Ishikawa (cell line): ENCODE results near the gene PARPBP.

Experiments
- CREB1 ChIP-seq: IDR thresholded peaks from 2 replicates; pipeline ENCODE4 v1.6.1; 2012; ENCODE audit warnings: low read depth
- EGR1 ChIP-seq: IDR thresholded peaks from 2 replicates; pipeline ENCODE4 v1.6.1; 2012
- EP300 ChIP-seq: IDR thresholded peaks from 2 replicates; pipeline ENCODE4 v1.6.1; 2012; ENCODE audit warnings: borderline replicate concordance
- FOXM1 ChIP-seq: IDR thresholded peaks from 2 replicates; pipeline ENCODE4 v1.6.1; 2012; ENCODE audit warnings: low read depth, borderline replicate concordance
- RAD21 ChIP-seq: IDR thresholded peaks from 2 replicates; pipeline ENCODE4 v1.6.1; 2012; ENCODE audit warnings: low read depth
- REST ChIP-seq: IDR thresholded peaks from 2 replicates; pipeline ENCODE4 v1.6.1; 2012; ENCODE audit warnings: low read depth, mild to moderate bottlenecking
- TAF1 ChIP-seq: IDR thresholded peaks from 2 replicates; pipeline ENCODE4 v1.6.1; 2012; ENCODE audit warnings: low read depth, mild to moderate bottlenecking
- TCF12 ChIP-seq: IDR thresholded peaks from 2 replicates; pipeline ENCODE4 v1.6.1; 2012; ENCODE audit warnings: low read depth
- TEAD4 ChIP-seq: IDR thresholded peaks from 2 replicates; pipeline ENCODE4 v1.6.1; 2012
- USF1 ChIP-seq: IDR thresholded peaks from 2 replicates; pipeline ENCODE4 v1.6.1; 2012
- YY1 ChIP-seq: IDR thresholded peaks from 2 replicates; pipeline ENCODE4 v1.6.1; 2012; ENCODE audit warnings: low read depth

GRCh38 chr12:102220736-102221135 lies 100.8 kb downstream of the PARPBP start:
- TF ChIP-seq EP300 (no peak), TEAD4 (no peak), CREB1 (no peak), FOXM1 (no peak), REST (no peak), TAF1 (no peak), EGR1 (no peak), TCF12 (no peak), USF1 (no peak), RAD21 (no peak), YY1 (no peak)
